ENCODE results near the gene CLPTM1L. TPM values are rescaled to one million over a fixed set of nuclear protein-coding genes. Genes with fewer than 3 reads are reported as not detected.
"Not testable (repeated sequence)": the region's sequence is repeated elsewhere in the genome, so short reads cannot be mapped to it uniquely, and the experiment has no call there.

The CLPTM1L gene
- polyA plus RNA-seq, 4 donors = 116 to 141 (median 125) TPM

DNA sequence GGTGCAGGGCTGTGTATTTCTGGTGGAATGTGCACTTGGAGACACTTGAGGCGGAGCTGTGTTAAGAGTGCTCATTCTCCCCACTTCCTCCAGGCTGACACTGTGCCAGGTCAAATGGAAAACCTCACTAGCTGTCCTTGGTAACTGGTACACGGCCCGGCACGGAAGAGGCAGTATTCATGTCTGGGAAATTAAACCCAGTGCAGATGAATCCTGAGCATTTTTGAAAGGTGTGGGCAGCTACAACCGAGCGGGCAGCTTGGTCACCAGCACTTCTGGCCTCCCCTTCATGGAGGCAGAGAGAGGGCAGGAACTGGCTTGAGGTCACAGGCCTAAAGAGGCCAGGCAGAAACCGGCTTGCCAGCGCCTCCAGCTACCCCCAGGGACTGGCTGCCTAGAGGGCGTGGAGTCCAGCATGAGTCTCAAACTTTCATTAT, 1.6 kb downstream of the CLPTM1L start:
- no peak for DNase-seq (ENCODE audit: low read depth in 4 of 4, low spot score in 3 of 4)

DNA sequence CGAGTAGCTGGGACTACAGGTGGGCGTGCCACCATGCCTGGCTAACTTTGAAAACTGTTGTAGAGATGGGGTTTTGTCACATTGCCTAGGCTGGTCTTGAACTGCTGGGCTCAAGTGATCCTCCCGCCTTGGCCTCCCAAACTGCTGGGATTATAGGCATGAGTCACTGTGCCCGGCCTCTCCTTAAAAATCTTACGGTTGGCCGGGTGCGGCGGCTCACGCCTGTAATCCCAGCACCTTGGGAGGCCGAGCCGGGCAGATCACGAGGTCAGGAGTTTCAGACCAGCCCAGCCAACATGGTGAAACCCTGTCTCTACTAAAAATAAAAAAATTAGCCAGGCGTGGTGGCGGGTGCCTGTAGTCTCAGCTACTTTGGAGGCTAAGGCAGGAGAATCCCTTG, 2.2 kb downstream of the CLPTM1L start:
- DNase-seq (ENCODE audit: low read depth in 4 of 4, low spot score in 3 of 4) = not testable (repeated sequence)

DNA sequence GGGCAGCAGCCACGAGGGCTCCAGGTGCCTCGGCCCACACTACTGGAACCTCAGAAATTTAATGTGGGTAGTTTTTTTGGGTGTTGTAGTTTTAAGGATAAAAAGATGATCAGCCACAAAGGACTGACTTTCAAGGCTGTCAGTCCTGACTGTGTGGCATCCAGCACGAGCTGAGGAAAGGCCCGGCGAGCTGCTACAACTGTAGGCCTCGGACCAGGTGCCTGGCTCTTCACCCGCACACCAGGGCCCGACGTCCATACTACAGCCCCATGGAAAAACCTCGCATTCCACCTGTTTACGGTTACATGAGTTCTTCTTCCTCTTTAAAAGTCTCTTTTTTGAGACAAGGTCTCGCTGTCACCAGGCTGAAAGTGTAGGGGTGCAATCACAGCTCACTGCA, 2.6 kb downstream of the CLPTM1L start:
- no peak for DNase-seq (ENCODE audit: low read depth in 4 of 4, low spot score in 3 of 4)

DNA sequence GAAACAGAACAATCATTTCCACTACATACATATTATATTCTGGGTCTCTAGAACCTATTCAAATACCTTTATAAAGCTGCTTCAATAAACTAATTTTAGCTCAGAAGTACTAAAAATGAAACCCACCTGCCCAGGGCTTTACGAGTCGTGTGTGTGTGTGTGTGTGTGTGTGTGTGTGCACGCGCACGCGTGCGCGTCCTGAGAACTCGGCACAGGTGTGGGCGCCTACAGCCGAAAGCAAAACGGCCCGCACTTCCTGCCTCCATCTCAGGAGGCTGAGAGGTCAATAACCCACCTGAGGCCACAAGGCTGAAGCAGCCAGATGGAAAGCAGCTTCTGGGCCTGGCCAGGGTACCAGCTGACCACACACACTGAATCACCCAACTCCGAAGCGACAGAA, 3.0 kb downstream of the CLPTM1L start:
- no peak for DNase-seq (ENCODE audit: low read depth in 4 of 4, low spot score in 3 of 4)

DNA sequence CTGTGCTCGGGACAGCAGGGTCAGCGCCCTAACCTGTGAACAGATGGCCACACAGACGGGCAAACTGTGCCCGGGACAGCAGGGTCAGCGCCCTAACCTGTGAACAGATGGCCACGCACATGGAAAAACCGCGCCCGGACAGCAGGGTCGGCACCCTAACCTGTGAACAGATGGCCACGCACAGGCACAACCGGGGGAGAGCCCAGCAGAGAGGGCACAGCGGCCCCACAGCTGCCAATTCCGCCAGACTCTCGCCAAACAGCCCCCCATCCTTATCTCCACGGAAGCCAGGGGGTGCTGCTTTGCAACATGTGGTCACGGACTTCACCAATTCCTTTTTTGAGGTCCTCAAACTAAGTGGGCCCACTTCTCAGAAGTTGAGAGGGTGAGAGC, 5.1 kb downstream of the CLPTM1L start:
- not testable (repeated sequence) for DNase-seq (ENCODE audit: low read depth in 4 of 4, low spot score in 3 of 4)

DNA sequence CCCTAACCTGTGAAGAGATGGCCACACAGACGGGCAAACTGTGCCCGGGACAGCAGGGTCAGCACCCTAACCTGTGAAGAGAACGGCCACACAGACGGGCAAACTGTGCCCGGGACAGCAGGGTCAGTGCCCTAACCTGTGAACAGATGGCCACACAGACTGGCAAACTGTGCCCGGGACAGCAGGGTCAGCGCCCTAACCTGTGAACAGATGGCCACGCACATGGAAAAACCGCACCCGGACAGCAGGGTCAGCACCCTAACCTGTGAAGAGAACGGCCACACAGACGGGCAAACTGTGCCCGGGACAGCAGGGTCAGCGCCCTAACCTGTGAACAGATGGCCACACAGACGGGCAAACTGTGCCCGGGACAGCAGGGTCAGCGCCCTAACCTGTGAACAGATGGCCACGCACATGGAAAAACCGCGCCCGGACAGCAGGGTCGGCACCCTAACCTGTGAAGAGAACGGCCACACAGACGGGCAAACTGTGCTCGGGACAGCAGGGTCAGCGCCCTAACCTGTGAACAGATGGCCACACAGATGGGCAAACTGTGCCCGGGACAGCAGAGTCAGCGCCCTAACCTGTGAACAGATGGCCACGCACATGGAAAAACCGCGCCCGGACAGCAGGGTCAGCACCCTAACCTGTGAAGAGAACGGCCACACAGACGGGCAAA, 5.6 kb downstream of the CLPTM1L start:
- not testable (repeated sequence) for DNase-seq (ENCODE audit: low read depth in 4 of 4, low spot score in 3 of 4)

DNA sequence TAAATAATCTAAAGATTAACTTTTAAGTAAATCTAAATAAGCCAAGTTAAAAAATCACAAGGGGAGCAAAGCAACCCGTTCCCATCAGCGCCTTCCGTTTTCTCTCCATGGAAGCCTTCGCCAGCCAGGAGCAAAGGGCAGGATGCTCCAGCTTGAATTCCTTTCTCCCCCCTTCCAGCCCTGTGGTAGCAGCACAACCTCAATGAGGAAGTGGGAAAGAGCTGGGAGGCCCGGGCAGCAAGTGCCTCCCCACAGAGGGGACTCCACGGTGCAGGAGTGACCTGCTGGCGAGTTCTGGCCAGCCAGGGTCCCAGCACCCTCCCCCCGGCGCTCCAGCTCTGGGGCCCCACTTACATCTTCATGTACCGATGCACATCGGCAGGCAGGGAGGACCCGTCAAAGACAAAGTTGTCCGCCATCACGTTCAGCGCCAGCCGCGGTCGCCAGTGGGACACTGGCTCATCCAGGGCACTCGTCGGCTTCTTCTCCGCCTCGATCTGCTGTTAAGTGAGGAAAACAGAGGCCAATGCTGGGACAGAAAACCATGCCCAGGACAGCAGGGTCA, 6.3 kb downstream of the CLPTM1L start:
- DNase-seq (ENCODE audit: low read depth in 4 of 4, low spot score in 3 of 4) = no peak

DNA sequence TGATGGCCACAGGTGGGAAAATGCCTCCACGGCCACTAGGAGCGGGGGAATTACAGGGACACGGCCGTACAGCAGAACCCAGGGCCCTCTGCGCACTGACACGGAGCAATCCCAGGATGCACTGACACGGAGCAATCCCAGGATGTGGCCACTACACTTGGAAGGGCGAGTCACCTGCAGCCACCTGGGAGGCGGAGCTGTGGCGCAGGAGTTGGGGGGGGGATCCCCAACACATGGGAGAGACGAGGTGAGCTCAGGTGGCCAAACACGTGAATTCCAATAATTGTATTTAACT, 6.8 kb downstream of the CLPTM1L start:
- DNase-seq (ENCODE audit: low read depth in 4 of 4, low spot score in 3 of 4) = no peak

DNA sequence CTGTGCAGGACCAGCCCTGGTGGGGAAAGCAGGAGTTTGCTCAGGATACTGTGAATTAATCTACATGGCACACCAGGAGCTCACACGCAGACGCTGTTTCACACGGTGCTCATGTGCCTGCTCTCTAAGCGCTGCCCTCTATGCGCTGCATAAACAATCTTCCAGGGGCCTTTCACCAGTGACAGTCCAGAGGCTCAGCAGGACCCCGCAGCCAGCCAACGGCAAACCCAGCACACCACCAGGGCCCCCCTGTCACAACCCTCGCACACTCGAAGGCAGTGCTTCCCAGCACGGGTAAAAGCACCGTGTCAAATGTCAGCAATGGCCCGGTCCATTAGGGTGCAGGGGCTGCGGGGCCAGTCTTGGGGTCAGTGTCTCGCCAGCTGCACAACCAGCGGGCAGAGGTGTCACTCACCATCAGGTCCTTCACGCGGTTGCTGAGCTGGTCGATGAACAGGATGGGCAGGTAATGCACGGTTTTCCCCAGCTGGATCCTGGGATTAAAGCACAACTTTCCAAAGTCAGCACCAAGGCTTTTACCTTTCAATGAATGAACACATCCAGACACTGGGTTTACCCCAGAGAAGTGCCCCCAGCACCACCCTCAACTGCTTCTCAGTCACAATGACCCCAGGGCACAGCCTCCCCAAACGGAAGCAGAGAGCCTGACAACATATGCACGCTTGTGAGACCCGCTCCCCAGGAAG, 7.3 kb downstream of the CLPTM1L start:
- DNase-seq (ENCODE audit: low read depth in 4 of 4, low spot score in 3 of 4) = no peak

DNA sequence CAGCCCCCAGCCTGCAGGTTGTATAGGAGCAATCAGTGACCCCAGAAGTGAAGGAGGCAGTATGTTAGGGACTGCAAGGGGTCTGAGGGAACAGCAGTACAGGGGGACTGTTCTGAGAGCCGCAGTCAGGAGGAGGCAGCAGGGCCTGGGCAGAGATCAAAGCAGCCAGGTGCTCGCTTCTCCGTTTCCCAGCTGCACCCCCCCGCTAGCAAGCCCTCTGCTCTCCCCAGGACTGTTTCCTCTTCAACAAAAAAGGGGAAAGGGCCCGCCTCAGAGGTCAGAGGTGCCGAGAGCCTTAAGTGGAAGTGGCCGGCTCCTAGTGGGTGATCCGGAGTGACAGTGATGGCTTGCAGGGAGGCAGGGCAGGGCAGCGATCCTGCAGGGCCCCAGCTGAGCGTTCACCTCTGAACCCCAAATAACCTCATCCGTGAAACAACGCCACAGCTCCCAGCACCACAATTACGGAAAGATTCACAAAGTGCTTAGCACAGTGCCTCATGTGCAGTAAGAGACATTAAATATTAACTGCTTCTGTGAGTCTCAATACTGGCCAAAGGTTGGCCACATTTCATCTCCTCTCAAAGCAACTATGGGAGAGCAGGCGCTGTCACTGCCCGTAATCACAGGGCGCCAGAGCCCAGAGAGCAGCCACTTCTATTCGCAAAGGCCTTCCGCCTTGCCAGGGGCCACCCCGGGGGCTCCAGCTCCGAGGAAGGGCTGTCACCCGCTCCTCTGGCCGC, 8.0 kb downstream of the CLPTM1L start:
- DNase-seq (ENCODE audit: low read depth in 4 of 4, low spot score in 3 of 4) = no peak

DNA sequence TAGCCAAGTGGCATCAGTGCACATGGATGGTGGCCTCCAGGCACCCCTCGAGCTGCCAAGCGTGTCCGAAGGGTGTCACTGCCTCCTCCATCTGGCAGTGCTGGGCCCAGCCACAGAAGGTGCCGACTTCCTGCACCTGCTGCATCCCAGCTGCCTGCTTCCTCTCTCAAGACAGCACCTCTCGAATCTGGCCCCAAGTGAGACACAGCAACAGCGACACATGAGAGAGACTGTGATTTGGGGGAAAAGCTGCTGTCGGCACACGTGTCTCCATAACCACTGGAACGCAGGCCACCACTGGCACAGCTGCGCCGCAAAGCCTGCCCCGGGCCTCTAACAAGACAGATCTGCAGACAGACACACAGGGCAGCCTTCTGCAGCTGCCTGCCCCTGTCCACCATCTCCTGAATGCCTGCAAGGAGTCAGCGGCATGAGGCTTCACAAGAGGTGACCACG, 8.8 kb downstream of the CLPTM1L start:
- no peak for DNase-seq (ENCODE audit: low read depth in 4 of 4, low spot score in 3 of 4)

DNA sequence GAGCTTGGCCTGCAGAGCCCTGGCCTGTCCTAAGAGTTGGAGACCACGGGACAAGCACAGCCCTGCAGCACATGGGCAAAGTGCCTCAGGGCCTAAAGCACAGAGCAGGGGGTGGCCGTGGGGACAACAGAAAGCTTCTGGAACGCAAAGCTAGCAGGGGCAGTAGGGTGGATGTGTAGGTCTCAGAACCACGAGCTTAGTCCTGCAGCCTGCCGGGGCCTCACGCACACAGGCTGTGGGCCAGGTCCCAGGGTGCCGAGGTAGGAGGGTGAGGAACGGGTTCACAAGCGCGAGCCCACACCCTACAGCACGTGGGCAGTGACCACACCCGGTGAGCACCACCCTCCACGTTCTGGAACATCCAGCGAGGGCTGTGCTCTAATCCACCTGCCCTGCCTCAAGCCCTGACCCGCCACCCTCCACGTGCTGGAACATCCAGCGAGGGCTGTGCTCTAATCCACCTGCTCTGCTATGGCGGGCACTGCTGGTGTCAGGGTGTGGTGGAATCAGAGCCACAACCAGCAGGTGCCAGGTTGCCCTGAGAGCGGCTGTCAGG, 9.3 kb downstream of the CLPTM1L start:
- no peak for DNase-seq (ENCODE audit: low read depth in 4 of 4, low spot score in 3 of 4)

DNA sequence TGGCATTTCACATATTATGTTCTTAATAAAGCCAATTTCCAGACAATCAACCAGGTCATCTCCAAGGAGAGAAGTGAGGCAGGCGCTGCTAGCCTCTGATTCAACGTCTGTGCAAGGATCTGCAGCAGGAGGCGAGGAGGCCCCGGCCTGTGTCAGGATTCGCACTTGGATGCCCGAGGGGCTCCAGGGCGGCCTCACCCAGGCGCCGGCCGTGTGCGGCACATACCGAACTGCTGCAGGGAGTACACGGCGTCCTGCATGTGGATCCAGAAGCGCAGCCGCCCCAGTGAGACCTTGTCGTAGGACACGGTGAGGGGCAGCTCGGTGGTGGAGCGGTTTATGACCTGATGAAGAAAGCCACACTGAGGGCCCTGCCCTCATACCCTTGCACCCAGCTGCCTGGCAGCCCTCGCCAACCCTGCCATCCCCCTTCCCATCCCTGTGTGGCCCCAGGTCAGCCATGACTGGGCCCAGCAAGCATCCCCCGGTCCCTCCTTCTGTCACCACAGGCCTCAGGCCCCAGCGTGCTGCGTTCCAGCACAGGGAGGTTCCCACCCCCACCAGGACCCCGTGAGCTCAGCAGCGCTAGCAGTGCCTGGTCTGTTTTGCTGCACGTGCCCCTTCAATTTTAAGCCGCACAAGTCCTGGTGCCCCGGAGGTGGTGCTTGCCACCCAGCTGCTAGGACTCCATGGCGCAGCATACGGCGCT, 9.9 kb downstream of the CLPTM1L start:
- DNase-seq (ENCODE audit: low read depth in 4 of 4, low spot score in 3 of 4) = no peak

DNA sequence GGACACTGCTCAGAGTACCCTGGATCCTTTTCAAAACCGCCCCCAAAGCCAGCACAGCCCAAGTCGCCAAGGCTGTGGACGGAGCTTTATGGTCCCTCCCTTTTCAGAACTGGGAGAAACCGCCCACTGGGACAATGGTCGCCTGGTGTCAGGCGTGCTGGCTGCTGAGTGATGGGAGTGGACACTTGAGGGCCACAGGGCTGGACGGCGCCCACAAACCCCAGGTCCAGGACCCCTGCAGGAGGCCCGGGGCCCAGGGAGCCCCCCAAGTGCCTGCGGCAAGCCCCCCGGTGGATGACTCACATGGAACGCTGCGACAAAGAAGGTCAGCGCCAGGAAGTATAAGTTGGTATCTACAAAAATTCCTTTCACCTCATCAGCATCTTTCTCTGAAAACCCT, 10.9 kb downstream of the CLPTM1L start:
- no peak for DNase-seq (ENCODE audit: low read depth in 4 of 4, low spot score in 3 of 4)

DNA sequence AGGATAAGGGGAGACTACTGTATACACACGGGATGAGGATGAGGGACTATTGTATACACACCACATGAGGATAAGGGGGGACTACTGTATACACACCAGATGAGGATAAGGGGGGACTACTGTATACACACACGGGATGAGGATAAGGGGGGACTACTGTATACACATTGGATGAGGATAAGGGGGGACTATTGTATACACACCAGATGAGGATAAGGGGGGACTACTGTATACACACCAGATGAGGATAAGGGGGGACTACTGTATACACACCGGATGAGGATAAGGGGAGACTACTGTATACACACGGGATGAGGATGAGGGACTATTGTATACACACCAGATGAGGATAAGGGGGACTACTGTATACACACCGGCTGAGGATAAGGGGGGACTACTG, 11.6 kb downstream of the CLPTM1L start:
- not testable (repeated sequence) for DNase-seq (ENCODE audit: low read depth in 4 of 4, low spot score in 3 of 4)

DNA sequence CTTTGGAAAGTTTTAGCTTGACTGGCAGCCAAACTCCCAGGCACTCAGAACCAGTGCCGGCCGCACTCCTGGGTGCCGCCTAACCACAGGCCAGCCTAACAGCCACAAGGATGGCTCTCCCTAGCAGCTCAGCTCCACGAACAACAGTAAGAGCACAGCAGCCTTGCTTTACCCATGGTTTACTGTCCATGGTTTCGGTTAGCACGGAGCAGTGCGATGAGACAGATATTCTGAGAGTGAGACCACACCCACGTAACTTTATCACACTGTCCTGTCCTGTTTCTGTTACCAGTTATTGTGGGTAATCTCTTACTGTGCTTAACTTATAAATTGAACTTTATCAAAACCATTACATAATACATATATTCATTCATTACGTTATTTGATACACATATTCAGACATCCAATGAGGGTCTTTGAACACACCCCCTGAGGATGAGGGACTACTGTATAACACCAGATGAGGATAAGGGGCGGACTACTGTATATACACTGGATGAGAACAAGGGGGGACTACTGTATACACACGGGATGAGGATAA, 12.4 kb downstream of the CLPTM1L start:
- no peak for DNase-seq (ENCODE audit: low read depth in 4 of 4, low spot score in 3 of 4)

DNA sequence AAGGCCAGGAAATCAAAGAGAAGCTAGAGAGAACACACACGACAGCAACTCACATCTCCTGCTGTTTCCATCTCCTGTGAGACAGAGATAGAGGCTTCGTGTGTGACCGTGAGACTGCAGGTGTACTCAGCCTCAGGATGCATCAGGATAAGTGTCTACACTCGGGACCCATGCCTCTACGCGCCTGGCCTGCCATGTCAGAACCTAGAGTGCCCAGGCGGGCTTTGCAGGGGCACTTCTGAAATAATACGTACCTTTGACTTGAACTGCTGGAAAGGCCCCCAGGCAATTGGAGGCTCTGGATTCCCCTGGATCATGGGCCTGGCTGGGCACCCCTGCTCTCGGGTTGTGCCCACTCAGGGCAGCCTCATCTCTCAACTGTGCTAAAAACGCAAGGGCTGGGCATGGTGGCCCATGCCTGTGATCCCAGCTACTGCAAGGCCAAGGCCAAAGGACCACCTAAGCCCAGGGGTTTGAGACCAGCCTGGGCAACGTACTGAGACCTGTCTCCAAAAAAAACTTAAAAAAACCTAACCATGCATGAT, 13.0 kb downstream of the CLPTM1L start:
- DNase-seq (ENCODE audit: low read depth in 4 of 4, low spot score in 3 of 4) = no peak

DNA sequence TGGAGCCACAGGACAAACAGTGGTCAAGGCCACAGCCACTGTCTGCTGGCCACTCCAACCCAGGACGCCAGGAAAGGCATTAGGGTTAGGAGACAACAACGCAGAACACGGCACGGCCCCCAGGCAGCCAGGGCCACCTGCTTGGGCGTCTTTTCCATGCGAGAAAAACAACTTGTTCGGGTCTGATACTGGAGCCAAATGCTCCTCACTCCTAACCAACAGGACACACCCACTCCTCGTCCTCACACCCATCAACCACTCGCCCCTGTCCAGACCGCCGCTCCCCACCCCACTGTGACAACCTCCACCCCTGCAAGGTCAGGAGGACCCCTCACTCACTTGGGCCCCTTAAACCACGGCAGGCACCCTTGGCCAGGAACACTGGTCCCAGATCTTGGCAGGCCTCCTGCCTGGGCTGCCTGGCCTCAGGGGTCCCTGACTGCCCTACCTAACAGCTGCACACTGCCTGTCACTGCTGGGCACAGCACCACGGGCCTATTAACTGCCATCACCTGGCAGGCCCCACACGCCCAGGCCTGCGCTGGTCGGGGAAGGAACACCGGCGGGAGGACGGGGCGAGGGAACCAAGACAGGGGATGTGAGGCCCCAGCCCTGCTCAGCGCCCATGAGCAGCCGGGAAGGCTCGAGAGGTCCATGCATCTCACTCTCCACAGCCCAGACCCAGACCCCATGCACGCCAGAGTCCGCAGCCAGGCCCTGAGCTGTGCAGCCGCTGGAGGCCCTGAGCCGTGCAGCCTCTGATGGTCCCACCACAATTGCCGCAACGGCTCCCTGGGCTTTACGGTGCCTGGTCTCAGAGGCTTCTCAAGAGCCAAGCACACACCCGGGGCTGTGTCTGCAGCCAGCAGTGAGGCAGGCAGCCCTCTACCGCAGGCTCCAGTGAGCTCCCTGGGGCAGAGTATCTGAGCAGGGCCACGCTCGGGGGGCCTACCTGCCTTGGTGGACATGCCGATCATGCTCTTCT, 13.8 kb downstream of the CLPTM1L start:
- DNase-seq (ENCODE audit: low read depth in 4 of 4, low spot score in 3 of 4) = no peak
